ENCODE measurements around the gene PRKRIP1. TPM values are rescaled to one million over a fixed set of nuclear protein-coding genes. Genes with fewer than 3 reads are reported as not detected.

The PRKRIP1 gene
- total RNA-seq, 1 donor from 2014 or later: 16.1 TPM

GRCh38 chr7:102417105-102417504 lies 20.9 kb downstream of the PRKRIP1 start:
- no peak for DNase-seq (ENCODE audit: low read depth)
- TF ChIP-seq, protein P1, sequence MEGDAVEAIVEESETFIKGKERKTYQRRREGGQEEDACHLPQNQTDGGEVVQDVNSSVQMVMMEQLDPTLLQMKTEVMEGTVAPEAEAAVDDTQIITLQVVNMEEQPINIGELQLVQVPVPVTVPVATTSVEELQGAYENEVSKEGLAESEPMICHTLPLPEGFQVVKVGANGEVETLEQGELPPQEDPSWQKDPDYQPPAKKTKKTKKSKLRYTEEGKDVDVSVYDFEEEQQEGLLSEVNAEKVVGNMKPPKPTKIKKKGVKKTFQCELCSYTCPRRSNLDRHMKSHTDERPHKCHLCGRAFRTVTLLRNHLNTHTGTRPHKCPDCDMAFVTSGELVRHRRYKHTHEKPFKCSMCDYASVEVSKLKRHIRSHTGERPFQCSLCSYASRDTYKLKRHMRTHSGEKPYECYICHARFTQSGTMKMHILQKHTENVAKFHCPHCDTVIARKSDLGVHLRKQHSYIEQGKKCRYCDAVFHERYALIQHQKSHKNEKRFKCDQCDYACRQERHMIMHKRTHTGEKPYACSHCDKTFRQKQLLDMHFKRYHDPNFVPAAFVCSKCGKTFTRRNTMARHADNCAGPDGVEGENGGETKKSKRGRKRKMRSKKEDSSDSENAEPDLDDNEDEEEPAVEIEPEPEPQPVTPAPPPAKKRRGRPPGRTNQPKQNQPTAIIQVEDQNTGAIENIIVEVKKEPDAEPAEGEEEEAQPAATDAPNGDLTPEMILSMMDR (conservative IDR thresholded peaks at IDR 0.05; ENCODE audit: low read depth, low read length): no peak
- no peak overlapping the region for H3K4me3 ChIP-seq (ENCODE audit: low read depth, low read length)

- no peak for DNase-seq (ENCODE audit: low read depth)
- TF ChIP-seq, protein P1 (conservative IDR thresholded peaks at IDR 0.05; ENCODE audit: low read depth, low read length): no peak
- no peak overlapping the region for H3K4me3 ChIP-seq (ENCODE audit: low read depth, low read length)
Measured at GRCh38 chr7:102418592-102418991, 22.4 kb downstream of the PRKRIP1 start.

GRCh38 chr7:102421706-102422240 lies 25.6 kb downstream of the PRKRIP1 start:
- H3K4me3 ChIP-seq (ENCODE audit: low read depth, low read length): no peak overlapping the region
- no peak for DNase-seq (ENCODE audit: low read depth)
- TF ChIP-seq, protein P1 (conservative IDR thresholded peaks at IDR 0.05; ENCODE audit: low read depth, low read length): no peak

GRCh38 chr7:102424129-102424551 lies 28.0 kb downstream of the PRKRIP1 start:
- TF ChIP-seq, protein P1 (conservative IDR thresholded peaks at IDR 0.05; ENCODE audit: low read depth, low read length): no peak
- no peak for DNase-seq (ENCODE audit: low read depth)
- H3K4me3 ChIP-seq (ENCODE audit: low read depth, low read length): no peak overlapping the region

DNA sequence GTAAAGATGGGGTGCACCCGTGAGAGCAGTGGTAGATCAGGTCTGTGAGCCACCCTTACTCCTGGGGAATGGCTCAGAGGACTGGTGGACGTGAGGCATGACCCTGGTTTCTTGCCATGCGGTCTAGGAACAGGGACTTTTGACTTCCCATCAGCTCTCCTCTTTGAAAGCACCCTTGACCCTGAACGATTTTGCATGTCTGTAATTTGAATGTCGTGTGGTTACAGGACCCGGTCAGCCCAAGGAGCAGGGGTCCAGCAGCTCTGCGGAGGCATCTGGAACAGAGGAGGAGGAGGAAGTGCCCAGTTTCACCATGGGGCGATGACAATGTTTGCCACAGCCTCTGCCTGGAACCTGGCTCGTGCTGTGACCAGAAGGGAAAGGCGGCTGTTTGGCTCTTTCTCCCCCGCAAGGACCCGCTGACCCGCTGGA lies 28.6 kb downstream of the PRKRIP1 start:
- H3K4me3 ChIP-seq (ENCODE audit: low read depth, low read length): no peak overlapping the region
- TF ChIP-seq, protein P1 (conservative IDR thresholded peaks at IDR 0.05; ENCODE audit: low read depth, low read length): no peak

DNA sequence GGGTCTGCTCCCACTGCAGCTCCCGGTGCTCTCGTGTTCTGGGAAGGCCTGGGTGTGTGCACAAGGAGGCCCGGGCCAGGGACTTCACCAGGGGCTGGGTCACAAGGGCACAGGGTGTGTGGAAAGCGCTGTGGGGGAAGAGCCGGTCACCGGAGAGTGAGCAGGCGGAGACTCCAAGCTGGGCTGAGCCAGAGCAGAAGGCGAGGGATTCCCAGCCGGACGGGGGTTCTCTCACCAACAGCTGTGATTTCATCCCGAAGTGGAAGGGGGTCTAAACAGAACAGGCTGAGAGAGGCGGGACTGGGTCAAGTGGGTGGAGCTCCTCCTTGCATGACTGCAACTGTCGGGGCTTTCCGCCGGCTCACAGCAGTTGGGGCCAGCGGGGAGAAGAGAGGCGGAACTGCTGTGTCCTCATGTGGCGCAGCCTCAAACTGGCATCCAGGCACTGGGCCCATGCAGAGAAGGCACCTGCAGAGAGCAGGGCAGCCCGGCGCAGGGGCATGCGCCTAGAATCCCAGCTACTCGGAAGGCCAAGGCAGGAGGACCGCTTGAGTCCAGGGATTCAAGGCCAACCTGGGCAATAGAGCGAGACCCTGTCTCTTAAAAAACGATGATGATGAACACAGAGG lies 29.6 kb downstream of the PRKRIP1 start:
- TF ChIP-seq, protein P1 (conservative IDR thresholded peaks at IDR 0.05; ENCODE audit: low read depth, low read length): no peak
- no peak for DNase-seq (ENCODE audit: low read depth)
- H3K4me3 ChIP-seq (ENCODE audit: low read depth, low read length): no peak overlapping the region

More for the DNA sequence above, 28.6 kb downstream of the PRKRIP1 start:
- no peak for DNase-seq (ENCODE audit: low read depth)
